HEK293 (cell line): Measurements from ENCODE around the gene BFSP2.

Experiments used
- CTCF ChIA-PET: fragments of 350-600 bp; formaldehyde crosslinking; extraction: SDS; loops from one replicate; lab custom pipeline; 2021; ENCODE audit warnings: antibody characterized with exemption; lab: Yijun Ruan, JAX
- POLR2A ChIA-PET: fragments of 300-600 bp; formaldehyde crosslinking; extraction: SDS; loops from one replicate; lab custom pipeline; 2020; ENCODE audit warnings: antibody characterized with exemption, inconsistent platforms; lab: Yijun Ruan, JAX
- H3K27ac ChIP-seq: fragments of 200-500 bp; sonication (Bioruptor generic); 2 replicates; pipeline ENCODE4 v1.5.1; 2014; ENCODE audit warnings: low read depth, low read length, control low read depth, inconsistent platforms; ENCODE audit errors: extremely low read depth
- H3K36me3 ChIP-seq, 2 experiments: fragments of 200-500 bp in 1 of 2; sonication (Bioruptor generic) in 1 of 2; 1 replicate in 1 of 2; 2 replicates in 1 of 2; pipeline ENCODE4 v1.5.1; 2014 to 2017; ENCODE audit warnings: inconsistent platforms in 2 of 2, low read length in 2 of 2; ENCODE audit not compliant: control insufficient read depth in 2 of 2, insufficient read depth in 1 of 2
- H3K4me1 ChIP-seq: fragments of 200-500 bp; sonication (Bioruptor generic); 2 replicates; pipeline ENCODE4 v1.5.1; 2014; ENCODE audit warnings: mild to moderate bottlenecking, low read length, inconsistent platforms; ENCODE audit not compliant: control insufficient read depth, insufficient read depth
- H3K4me3 ChIP-seq: 2 replicates; pipeline ENCODE4 v1.5.1; 2011; ENCODE audit warnings: low read depth, mild to moderate bottlenecking, control low read depth, low read length, moderate library complexity
- H3K9me3 ChIP-seq: fragments of 200-500 bp; sonication (Bioruptor generic); 2 replicates; pipeline ENCODE4 v1.5.1; 2014; ENCODE audit warnings: low read depth, low read length, inconsistent platforms; ENCODE audit not compliant: control insufficient read depth, insufficient read depth
- FEZF1 ChIP-seq: fragments of 450-650 bp; formaldehyde crosslinking; IDR thresholded peaks from 2 replicates; pipeline ENCODE4 v1.5.1; 2016; ENCODE audit warnings: missing biosample characterization, missing genetic modification characterization
- GLI2 ChIP-seq: fragments of 450-650 bp; formaldehyde crosslinking; IDR thresholded peaks from 2 replicates; pipeline ENCODE4; 2017; ENCODE audit warnings: missing biosample characterization, missing genetic modification characterization, low read depth, borderline replicate concordance
- GLIS2 ChIP-seq: fragments of 450-650 bp; formaldehyde crosslinking; IDR thresholded peaks from 2 replicates; pipeline ENCODE4 v1.5.1; 2016; ENCODE audit warnings: missing biosample characterization, missing genetic modification characterization
- WT1 ChIP-seq: fragments of 450-650 bp; formaldehyde crosslinking; IDR thresholded peaks from 2 replicates; pipeline ENCODE4 v1.5.1; 2016; ENCODE audit warnings: missing biosample characterization, missing genetic modification characterization
- ZBTB11 ChIP-seq: fragments of 450-650 bp; formaldehyde crosslinking; conservative IDR thresholded peaks from 2 replicates; pipeline ENCODE4 v1.5.1; 2016; ENCODE audit warnings: low read depth, missing biosample characterization, missing genetic modification characterization
- ZBTB44 ChIP-seq: fragments of 450-650 bp; IDR thresholded peaks from 2 replicates; pipeline ENCODE4 v1.5.1; 2018; ENCODE audit warnings: missing biosample characterization, mild to moderate bottlenecking, missing genetic modification characterization
- ZNF302 ChIP-seq: fragments of 450-650 bp; formaldehyde crosslinking; IDR thresholded peaks from 2 replicates; pipeline ENCODE4 v1.5.1; 2016; ENCODE audit warnings: missing biosample characterization, missing genetic modification characterization, low read depth
- ZNF394 ChIP-seq: fragments of 450-650 bp; formaldehyde crosslinking; IDR thresholded peaks from 2 replicates; pipeline ENCODE4 v1.5.1; 2016; ENCODE audit warnings: missing biosample characterization, missing genetic modification characterization, mild to moderate bottlenecking, moderate library complexity, borderline replicate concordance
- ZNF416 ChIP-seq: fragments of 450-650 bp; formaldehyde crosslinking; IDR thresholded peaks from 2 replicates; pipeline ENCODE4 v1.5.1; 2016; ENCODE audit warnings: missing biosample characterization, missing genetic modification characterization
- ZNF433 ChIP-seq: fragments of 450-650 bp; formaldehyde crosslinking; IDR thresholded peaks from 2 replicates; pipeline ENCODE4 v1.5.1; 2016; ENCODE audit warnings: missing biosample characterization, missing genetic modification characterization, low read depth
- ZNF48 ChIP-seq: fragments of 450-650 bp; formaldehyde crosslinking; IDR thresholded peaks from 2 replicates; pipeline ENCODE4 v1.5.1; 2016; ENCODE audit warnings: missing biosample characterization, missing genetic modification characterization
- ZNF514 ChIP-seq: fragments of 450-650 bp; formaldehyde crosslinking; IDR thresholded peaks from 2 replicates; pipeline ENCODE4 v1.5.1; 2016; ENCODE audit warnings: missing biosample characterization, missing genetic modification characterization
- ZNF521 ChIP-seq: fragments of 450-650 bp; formaldehyde crosslinking; IDR thresholded peaks from 2 replicates; pipeline ENCODE4 v1.5.1; 2017; ENCODE audit warnings: missing biosample characterization, mild to moderate bottlenecking, missing genetic modification characterization
- ZNF658 ChIP-seq: fragments of 450-650 bp; formaldehyde crosslinking; IDR thresholded peaks from 2 replicates; pipeline ENCODE4; 2016; ENCODE audit warnings: missing biosample characterization, missing genetic modification characterization
- ZNF776 ChIP-seq: fragments of 450-650 bp; formaldehyde crosslinking; IDR thresholded peaks from 2 replicates; pipeline ENCODE4 v1.5.0; 2017; ENCODE audit warnings: missing biosample characterization, missing genetic modification characterization, borderline replicate concordance
- ZSCAN30 ChIP-seq: fragments of 450-650 bp; IDR thresholded peaks from 2 replicates; pipeline ENCODE4 v1.5.1; 2018; ENCODE audit warnings: missing biosample characterization, mild to moderate bottlenecking, missing genetic modification characterization, moderate library complexity
- TF ChIP-seq, protein P1 (sequence below): fragments of 450-650 bp; formaldehyde crosslinking; IDR thresholded peaks from 2 replicates; pipeline ENCODE4 v1.5.1; 2017; ENCODE audit warnings: missing biosample characterization, missing genetic modification characterization

BFSP2 gene

GRCh38 chr3:133381346-133382109, 18.3 kb upstream of the BFSP2 start:
- CTCF ChIA-PET: interaction anchor here (4.4 to 5.3 kb wide), 2 partner anchors 340 to 650 kb away, joined by 31 to 62 read pairs; no protein-coding TSS in a partner anchor

DNA sequence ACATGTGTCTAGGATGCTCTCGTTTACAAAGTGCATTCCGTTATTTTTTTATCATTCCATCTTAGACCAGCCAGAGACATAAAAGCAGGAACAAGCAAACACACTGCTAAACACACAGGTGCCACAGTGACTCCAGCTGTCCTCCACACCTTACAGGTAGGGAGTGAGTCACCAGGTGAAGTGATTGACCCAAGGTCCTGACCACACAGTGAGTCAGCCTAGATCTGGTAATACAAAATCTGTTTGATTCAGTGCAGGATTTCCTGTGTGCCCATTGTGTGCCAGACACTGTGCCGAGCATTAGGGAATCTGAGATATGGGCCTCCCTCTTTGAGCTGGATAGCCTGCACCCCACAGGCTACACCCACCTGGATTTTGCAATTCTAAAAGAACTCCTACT, 16.7 kb upstream of the BFSP2 start:
- Histone ChIP-seq H3K4me3 (no peak overlapping the region), H3K27ac (no peak overlapping the region), H3K36me3 (no peaks in the 10 kb centered on the region), H3K9me3 (no peaks in the 10 kb centered on the region), H3K4me1 (no peaks in the 10 kb centered on the region)
- CTCF ChIA-PET: interaction anchor here (2.0 to 5.3 kb wide), 3 partner anchors 341 to 657 kb away, joined by 12 to 62 read pairs (median 31); no protein-coding TSS in a partner anchor
- no peak for TF ChIP-seq ZNF514
- no peak for TF ChIP-seq ZNF302 (tag by site-specific recombination)
- TF ChIP-seq ZBTB44 (tag by site-specific recombination): no peak
- TF ChIP-seq ZNF394 (tag by site-specific recombination): no peak
- no peak for TF ChIP-seq FEZF1 (tag by site-specific recombination)
- TF ChIP-seq ZNF521: no peak
- TF ChIP-seq ZBTB11: no peak
- TF ChIP-seq ZNF48: no peak
- no peak for TF ChIP-seq WT1 (tag by site-specific recombination)
- POLR2A ChIA-PET: no interaction called here

More at GRCh38 chr3:133381346-133382109, 18.3 kb upstream of the BFSP2 start:
- H3K9me3 ChIP-seq: no peaks in the 10 kb centered on the region
- H3K4me1 ChIP-seq: no peaks in the 10 kb centered on the region
- POLR2A ChIA-PET: no interaction called here
- TF ChIP-seq, protein P1, sequence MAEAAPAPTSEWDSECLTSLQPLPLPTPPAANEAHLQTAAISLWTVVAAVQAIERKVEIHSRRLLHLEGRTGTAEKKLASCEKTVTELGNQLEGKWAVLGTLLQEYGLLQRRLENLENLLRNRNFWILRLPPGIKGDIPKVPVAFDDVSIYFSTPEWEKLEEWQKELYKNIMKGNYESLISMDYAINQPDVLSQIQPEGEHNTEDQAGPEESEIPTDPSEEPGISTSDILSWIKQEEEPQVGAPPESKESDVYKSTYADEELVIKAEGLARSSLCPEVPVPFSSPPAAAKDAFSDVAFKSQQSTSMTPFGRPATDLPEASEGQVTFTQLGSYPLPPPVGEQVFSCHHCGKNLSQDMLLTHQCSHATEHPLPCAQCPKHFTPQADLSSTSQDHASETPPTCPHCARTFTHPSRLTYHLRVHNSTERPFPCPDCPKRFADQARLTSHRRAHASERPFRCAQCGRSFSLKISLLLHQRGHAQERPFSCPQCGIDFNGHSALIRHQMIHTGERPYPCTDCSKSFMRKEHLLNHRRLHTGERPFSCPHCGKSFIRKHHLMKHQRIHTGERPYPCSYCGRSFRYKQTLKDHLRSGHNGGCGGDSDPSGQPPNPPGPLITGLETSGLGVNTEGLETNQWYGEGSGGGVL (tag by site-specific recombination): no peak
- TF ChIP-seq GLI2 (tag by site-specific recombination) (no peak), ZNF416 (no peak), GLIS2 (tag by site-specific recombination) (no peak)
- no peak overlapping the region for H3K27ac ChIP-seq
- no peak overlapping the region for H3K4me3 ChIP-seq
- H3K36me3 ChIP-seq: no peaks in the 10 kb centered on the region

DNA sequence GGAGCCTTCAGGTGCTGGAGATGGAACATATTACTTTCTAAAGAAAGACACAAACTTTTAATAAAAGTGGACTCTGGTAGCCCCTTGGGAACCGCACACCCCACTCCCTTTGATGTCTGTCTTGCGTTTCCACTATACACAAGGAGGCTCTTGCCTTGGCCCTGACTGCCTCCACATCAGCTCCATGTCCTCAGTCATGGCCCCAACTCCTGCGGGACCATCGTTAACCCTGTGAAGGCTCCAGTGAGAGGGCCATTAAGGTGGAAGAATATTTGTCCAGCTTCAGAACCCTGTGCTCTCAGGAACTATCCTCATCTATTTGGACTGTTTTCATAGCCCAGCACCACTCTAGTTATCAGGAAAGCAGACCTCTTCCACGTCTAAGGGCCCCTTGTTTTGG, 16.1 kb upstream of the BFSP2 start:
- Histone ChIP-seq H3K36me3 (no peaks in the 10 kb centered on the region), H3K9me3 (no peaks in the 10 kb centered on the region), H3K4me1 (no peaks in the 10 kb centered on the region), H3K4me3 (no peak overlapping the region), H3K27ac (no peak overlapping the region)
- TF ChIP-seq ZNF776 (no peak), ZSCAN30 (tag by site-specific recombination) (no peak), ZNF658 (tag by site-specific recombination) (no peak), ZNF433 (tag by site-specific recombination) (no peak)
- ChIA-PET POLR2A (no interaction called here), CTCF (interaction anchor here (0.6 to 5.3 kb wide), 7 partner anchors 11 to 658 kb away, joined by 3 to 62 read pairs (median 4); no protein-coding TSS in a partner anchor)
